Stimulated activated CD8-positive, alpha-beta memory T cell treated with anti-CD3 and anti-CD28 coated beads, Interleukin-7, amount 100 ng/mL, for 1 hour (primary cell): ENCODE data around the gene KCNK7.
"Not testable (repeated sequence)": the region's sequence is repeated elsewhere in the genome, so short reads cannot be mapped to it uniquely, and the experiment has no call there.

ENCODE experiments used
- DNase-seq, 2 donors: peaks; one replicate each; pipeline ENCODE4 v3.0.0-alpha.2; 2020; ENCODE audit warnings: low read depth in 2 of 2

Gene KCNK7, protein sequence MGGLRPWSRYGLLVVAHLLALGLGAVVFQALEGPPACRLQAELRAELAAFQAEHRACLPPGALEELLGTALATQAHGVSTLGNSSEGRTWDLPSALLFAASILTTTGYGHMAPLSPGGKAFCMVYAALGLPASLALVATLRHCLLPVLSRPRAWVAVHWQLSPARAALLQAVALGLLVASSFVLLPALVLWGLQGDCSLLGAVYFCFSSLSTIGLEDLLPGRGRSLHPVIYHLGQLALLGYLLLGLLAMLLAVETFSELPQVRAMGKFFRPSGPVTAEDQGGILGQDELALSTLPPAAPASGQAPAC

DNA sequence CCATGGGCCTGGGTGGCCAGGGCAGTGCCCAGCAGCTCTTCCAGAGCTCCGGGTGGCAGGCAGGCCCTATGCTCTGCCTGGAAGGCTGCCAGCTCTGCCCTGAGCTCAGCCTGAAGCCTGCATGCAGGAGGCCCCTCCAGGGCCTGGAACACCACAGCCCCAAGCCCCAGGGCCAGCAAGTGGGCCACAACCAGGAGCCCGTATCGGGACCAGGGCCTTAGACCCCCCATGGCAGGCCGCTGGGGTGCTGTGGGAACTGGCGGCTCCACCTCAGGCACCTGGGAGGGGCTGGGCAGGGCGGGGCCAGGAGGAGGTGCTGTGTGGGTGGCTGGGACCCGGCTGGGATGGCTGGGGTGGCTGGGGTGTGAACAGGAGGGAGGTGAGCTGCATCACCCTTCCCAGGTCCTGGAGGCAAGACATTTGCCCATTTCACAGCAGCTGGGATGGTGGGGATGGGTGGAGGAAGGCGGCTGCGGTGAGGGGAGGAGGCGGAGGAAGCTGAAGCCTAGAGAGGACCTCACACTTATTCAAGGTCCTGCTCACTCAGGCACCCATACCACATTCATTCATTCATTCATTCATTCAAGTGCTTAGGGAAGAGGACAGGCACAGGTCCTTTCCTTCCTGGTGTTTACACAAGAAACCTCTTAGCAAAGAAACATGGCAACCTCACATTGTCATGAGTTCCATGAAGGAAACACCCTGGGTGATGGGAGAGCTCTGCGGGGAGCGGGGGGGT is at the start of gene KCNK7:
Gene KCNK7 (minus strand): TSS at position 258 of the 739 bp plus-strand sequence. CDS start 28 bp downstream, at position 230.
- DNase-seq, result no peak

DNA sequence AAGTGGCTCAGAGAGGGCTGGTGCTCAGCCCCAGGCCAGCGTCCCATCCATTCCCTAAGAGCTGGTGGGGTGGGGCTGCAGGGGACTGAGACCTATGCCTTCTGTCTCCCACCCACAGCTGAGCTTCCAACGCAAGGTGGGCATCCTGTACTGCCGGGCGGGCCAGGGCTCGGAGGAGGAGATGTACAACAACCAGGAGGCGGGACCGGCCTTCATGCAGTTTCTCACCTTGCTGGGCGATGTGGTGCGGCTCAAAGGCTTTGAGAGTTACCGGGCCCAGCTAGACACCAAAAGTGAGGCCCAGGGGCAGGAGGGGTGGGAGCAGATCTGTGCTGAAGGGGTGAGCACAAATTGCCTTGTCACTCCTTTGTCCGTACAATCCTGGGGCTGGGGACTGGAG is 49.2 kb upstream of the KCNK7 start:
- no peak for DNase-seq

DNA sequence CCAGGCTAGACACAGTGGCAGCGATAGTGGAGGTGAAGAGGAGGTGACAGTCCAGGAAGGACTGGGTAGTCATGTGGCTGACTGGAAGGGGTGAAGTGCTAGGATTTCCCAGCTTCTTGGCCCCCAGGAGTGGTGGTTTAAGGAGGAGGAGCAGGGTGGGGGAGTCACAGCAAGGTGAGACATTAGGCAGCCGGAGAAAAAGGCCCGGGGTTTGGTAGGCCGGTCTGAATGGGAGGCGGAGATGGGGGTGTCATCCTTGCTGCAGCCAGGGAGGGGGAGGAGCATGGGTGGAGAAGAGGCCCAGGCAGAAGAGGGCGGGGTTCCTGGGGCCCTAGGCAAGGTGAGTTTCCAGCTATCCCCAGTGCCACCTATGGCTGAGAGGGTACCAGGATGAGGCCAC is 48.4 kb upstream of the KCNK7 start:
- no peak for DNase-seq

DNA sequence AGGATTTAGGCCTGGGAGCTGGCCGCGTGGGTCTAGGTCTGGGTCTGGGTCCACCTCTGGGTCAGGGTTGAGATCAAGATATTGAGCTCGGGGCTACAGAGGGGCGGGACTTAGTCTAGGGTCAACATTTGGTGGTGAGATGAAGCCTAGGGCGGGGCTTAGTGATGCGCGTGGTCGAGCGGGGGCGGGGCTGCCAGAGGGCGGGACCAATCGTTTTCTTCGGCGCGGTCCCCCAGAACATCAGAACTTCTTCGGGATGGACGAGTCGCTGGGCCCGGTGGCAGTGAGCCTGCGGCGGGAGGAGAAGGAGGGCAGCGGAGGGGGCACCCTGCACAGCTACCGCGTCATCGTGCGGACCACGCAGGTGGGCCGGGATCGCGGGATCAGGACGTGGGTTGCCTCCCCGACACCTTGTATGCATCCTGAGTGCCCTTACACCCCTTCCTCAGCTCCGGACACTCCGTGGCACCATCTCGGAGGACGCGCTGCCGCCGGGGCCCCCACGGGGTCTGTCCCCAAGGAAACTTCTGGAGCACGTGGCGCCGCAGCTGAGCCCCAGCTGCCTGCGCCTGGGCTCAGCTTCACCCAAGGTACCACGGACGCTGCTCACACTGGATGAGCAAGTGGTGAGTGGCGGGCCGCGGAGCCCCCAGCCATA is 46.5 kb upstream of the KCNK7 start:
- no peak for DNase-seq

DNA sequence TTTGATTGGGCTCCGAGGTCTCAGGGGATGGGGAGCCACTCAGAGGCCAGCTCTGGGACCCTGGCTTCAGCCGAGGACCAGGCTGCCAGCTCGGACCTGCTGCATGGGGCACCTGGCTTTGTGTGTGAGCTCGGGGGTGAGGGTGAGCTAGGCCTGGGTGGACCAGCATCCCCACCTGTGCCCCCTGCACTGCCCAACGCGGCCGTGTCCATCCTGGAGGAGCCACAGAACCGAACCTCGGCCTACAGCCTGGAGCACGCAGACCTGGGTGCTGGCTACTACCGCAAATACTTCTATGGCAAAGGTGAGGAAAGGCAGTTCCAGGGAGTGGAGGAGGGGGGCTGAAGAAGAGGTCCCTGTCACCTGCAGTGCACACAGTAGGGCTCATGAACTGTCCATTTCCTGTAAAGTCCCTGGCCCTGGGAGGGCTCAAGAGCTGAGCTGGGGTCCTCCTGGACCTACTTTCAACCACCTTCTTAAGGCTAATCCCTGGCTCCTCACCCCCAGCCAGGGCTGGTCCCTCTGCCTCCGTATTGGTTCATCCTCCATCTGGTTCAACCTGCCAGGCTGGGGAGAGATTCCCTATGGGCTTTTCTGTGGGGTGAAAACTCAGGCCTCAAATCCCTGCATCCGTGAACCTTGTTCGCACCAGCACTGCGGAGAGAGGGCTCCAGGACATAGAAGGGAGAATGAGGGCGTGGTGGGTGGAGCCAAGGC is 45.9 kb upstream of the KCNK7 start:
- no peak for DNase-seq

DNA sequence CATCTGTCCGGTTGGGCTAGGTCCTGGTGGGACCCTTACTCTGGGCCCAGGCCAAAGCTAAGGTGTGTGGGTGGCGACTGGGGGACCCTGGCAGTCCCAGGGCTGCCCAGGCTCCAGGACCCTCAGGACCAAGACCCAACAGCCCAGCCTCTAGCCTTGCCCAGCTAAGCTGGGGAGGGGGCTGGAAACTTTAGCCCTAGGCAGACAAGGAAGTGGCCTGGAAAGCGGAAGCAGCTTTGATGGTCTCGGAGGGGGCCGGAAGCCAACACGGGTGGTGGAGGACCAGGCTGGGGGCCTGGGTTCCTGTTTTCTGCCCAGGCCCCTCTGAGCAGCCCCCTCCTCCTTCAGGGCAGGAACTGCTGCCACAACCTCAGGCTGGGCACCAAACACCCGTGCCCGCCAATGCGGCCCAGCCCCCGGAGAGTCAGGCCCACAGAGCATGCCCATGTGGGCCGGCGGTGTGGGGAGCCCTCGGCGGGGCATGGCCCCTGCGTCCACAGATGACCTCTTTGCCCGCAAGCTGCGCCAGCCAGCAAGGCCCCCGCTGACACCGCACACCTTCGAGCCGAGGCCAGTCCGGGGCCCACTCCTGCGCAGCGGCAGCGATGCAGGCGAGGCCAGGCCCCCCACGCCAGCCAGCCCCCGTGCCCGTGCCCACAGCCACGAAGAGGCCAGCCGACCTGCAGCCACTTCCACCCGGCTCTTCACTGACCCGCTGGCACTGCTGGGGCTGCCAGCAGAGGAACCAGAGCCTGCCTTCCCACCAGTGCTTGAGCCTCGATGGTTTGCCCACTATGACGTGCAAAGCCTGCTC is 45.1 kb upstream of the KCNK7 start:
- peak in 1 of 2 donors; percentile 27 for DNase-seq

DNA sequence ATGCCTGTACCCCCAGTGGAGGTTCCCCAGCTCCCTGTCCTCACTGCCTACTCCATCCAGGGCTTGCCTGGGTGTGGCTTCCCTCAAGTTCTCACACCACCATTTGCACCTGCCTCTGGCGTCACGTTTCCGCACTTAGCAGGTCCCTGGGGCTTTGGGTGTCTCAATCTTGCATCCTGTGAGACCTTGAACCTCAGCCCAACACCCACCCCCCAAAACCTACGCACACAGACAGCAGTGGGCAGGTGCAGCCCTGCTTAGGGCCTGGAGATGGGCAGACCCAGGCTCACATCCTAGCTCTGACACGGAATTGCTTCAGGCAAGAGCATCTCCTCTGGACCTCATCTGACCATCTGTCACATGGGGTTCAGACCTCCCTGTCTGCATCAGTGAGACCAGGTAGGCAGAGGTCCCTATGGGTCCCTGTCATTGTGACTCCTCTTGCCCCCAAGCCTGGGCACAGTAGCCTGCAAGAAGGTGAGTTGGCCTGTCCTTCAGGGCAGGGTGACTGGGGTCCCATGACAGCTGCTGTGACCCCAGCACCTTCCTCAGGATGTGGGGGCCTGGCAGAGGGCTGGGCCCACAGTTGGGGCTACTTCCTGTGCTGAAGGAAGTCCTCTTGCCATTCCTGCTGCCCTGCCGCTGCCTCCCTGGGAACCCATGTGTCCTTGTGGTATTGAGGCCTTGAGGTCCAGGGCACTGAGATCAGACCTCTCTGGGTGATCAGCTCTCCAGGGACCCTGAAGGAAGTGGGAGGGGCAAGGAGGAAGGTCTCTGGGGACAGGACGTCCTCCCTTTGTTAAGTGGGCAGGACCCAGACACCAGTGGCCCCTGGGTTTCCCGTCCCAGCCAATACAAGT is 44.3 kb upstream of the KCNK7 start:
- peak; percentile 37 to 56 for DNase-seq

DNA sequence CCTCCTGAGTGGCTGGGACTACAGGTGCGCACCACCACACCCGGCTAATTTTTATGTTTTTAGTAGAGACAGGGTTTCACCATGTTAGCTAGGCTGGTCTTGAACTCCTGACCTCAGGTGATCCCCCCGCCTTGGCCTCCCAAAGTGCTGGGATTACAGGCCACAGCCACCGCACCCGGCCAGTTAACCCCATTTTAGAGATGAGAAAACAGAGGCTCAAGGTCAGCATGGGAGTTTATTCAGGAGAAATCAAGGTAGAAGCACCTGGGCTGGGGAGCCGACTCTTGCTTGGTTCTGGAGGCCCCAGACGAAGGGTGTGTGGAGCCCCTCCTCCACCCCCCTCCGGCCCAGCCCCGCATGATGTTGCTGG is 43.6 kb upstream of the KCNK7 start:
- DNase-seq, result not testable (repeated sequence)

DNA sequence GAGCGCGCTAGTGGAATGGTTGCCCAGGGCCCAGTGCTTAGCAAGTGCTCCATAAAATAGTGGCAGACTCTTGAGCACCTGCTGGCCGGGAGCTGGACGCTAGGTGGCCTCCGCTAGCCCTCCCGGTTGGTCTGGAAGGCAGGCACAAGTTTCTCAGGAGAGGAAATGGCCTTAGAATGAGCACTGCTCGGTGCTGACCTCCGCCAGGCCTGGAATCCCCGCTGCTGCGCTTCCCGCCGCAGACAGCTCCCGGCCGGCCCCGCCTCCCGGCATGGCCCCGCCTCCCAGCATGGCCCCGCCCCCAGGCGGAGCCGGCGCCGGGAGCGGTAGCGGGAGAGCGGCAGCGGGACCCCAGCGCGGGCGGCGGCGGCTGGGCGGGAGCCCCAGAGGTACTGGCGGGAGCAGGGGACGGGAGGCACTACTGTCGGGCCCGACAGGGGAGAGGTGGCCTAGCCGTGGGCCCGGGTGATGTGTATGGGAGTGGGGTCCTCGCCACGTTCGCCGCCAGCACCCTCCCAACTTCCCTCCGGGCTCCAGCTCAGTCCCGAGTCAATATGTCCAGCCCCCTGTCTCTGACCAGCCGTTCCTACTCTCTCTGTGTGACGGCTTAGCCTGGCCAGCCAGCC is 42.3 kb upstream of the KCNK7 start, which contains the start of gene SIPA1:
Gene SIPA1 (plus strand): TSS at position 308 of the 626 bp plus-strand sequence. CDS start 2,821 bp downstream, outside the sequence.
- DNase-seq, result peak; percentile 49 to 61

DNA sequence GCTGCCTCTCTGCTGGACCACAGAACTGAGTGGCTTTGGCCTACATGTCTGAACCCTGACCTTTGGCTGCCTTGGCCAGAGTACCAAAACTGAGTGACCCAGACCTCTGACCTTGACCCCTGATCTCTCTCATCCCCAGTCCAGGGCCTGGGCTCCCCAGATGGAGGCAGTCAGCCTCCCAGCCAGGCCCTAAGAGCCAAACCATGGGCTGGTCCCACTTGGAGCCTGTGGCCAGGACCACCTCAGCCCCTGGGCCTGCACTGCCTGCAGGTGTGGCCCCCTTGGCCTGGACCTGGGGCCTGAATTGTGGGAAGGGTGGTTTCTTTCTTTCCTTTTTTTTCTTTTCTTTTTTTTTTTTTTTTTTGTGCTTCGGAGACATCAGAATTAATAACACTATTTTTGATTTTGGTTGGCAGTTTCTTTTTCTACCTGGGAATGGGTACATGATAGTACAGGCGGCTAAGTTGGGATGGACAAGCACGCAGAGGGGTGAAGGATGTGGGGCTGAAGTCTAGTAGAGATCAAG is 41.5 kb upstream of the KCNK7 start:
- DNase-seq, result no peak

DNA sequence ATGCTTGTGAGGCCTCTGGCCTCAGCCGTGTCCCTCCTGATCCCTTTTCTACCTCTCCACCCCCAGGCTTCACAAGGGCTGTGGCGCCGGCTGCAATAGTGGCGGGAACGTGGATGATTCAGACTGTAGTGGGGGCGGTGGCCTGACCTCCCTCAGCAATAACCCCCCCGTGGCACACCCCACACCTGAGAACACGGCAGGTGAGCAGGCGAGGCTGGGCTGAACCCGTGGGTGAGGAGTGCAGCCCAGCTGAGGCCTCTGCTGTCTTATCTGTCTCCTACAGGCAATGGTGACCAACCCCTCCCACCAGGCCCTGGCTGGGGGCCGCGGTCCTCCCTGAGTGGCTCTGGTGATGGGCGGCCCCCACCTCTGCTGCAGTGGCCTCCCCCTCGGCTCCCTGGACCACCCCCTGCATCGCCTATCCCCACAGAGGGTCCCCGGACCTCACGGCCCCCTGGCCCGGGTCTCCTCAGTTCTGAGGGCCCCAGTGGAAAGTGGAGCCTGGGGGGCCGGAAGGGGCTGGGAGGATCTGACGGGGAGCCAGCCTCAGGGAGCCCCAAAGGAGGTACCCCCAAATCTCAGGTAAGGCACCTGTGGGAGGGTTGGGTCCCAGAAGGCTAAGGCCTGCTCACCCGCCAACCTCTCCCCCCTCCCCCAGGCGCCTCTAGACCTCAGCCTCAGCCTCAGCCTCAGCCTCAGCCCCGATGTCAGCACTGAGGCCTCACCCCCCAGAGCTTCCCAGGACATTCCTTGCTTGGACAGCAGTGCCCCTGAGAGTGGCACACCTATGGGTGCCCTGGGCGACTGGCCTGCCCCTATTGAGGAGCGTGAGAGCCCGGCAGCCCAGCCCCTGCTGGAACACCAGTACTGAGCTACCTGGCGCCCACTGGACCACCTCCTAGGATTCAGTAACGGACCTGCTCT is 40.8 kb upstream of the KCNK7 start:
- no peak for DNase-seq

DNA sequence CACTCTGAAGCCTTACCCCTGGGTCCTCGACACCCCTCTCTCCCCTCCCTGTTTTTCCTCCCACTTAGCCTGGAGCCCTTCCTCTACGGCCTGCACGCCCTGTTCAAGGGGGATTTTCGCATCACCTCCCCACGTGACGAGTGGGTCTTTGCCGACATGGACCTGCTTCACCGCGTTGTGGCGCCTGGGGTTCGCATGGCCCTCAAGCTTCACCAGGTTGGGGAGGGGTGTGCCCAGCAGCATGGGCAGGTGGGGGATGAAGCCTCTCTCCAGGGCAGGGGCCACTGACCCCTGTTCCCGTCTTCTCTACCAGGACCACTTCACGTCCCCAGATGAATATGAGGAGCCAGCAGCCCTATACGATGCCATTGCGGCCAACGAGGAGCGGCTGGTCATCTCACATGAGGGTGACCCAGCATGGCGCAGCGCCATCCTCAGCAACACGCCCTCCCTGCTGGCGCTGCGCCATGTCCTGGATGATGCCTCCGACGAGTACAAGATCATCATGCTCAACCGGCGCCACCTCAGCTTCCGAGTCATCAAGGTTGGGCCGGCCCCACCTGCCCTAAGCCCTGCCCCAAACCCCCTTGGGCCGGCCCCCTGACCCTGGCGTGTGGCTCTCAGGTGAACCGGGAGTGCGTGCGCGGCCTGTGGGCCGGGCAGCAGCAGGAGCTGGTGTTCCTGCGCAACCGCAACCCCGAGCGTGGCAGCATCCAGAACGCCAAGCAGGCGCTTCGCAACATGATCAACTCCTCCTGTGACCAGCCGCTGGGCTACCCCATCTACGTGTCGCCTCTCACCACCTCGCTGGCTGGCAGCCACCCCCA is 39.5 kb upstream of the KCNK7 start:
- no peak for DNase-seq

DNA sequence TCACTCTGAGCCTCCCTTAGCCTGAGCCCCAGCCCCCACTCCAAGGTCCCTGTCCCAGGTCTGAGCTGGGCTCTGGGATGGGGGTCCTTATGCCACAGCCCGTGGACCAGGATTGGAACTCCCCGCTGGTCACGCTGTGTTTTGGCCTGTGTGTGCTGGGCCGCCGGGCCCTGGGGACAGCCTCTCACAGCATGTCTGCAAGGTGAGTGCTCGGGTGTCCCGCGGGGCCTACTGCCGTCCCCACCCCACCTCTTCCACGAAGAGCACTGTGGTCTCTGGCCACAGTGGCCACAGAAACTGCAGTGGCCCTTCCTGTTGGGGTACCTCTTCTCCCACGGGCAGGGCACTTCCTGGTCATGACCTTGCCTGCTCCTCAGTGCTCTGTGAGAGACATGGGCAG is 38.8 kb upstream of the KCNK7 start:
- no peak for DNase-seq

DNA sequence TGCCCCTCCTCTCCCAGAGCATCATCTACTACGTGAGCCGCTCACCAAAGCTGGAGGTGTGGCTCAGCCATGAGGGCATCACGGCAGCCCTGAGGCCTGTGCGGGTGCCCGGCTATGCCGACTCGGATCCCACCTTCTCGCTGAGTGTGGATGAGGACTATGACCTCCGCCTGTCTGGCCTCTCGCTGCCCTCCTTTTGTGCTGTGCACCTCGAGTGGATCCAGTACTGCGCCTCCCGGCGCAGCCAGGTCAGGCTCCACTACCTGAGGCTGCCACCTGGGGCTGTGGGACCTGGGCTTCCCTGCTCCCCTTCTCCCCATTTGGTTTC is 38.5 kb upstream of the KCNK7 start:
- no peak for DNase-seq

DNA sequence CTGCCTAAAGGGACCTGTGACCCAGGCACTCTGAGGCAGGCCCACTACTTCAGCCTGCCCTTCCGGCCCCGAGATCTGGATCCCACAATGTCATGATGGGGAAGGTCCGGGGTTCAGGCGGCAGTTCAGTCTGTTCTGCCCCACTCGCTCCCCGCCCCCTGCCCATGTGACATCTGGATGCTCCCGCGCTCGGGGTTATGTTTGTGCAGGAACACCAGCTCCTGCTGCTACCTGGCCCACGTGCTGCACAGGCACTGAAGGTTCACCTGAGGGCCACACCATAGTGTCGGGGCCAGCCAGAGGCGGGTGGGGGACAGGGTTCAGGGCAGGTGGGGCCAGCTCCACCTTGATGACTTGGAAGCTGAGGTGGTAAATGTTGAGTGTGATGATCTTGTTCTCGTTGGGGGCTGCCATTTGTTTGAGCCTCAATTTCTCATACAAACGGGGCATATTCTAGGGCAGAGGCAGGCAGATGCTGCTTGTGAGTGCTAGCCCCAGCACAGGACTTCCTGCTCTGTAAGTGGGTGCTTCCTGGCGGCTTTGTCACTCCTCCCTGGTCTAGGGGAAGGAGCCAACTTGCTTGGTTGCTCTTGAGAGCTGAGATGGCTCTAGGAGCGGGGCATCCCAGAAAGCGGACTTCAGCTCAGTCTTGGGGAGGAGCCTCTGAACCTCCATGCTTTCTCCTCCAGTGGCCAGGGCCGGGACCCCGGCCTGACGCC is 37.9 kb upstream of the KCNK7 start:
- no peak for DNase-seq

DNA sequence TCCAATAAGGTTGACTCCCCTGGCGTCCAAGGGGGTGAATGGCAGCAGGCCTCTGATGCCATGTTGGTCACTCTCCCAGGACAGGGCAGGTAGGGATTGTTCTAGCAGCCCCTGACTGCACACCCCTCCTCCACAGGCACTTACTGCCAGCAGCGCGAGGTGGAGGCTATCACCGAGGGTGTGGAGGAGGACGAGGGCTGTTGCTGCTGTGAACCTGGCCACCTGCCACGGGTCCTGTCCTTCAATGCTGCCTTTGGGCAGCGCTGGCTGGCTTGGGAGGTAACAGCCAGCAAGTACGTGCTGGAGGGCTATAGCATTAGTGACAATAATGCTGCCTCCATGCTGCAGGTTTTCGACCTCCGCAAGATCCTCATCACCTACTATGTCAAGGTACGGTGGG is 34.6 kb upstream of the KCNK7 start:
- DNase-seq, result no peak

DNA sequence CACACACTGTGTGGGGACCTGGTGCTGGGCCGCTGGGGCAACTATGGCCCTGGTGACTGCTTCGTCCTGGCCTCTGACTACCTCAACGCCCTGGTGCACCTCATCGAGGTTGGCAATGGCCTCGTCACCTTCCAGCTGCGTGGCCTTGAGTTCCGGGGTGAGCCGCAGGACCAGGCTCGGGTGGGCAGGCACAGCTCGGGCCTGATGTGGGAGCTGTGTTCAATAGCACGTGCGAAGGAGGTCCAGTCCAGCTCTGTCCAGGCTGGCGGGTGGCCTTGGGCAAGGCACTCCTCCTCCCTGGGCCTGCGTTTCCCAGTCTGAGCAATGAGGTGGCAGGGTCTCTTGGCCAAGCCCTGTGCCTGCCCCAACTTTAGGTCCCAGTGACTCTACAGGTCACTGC is 34.0 kb upstream of the KCNK7 start:
- DNase-seq, result no peak
